Omental fat pad (tissue), 4 donors: ENCODE results near the gene CDC14A. TPM values are rescaled to one million over a fixed set of nuclear protein-coding genes. Genes with fewer than 3 reads are reported as not detected.

Source experiments
- ATAC-seq: fragments of 150-250 bp; one replicate; pipeline ENCODE4 v1.9.1; 2016; ENCODE audit warnings: mild to moderate bottlenecking, moderate library complexity; ENCODE audit not compliant: low FRiP score
- DNase-seq: peaks from one replicate; pipeline ENCODE4 v3.0.0-alpha.2; 2019; ENCODE audit warnings: low spot score
- total RNA-seq, 4 donors: library from RNA; depleted of rRNA; stranded (reverse); fragments of >200 nt; gene quantifications; one replicate each; pipeline ENCODE4 v1.1.0, GENCODE V29; 2016
- TF ChIP-seq, protein P1 (sequence below), 3 donors: fragments of 450-650 bp; IDR thresholded peaks; one replicate each; pipeline ENCODE4 v1.5.1; 2016 to 2017; ENCODE audit warnings: antibody characterized with exemption in 3 of 3, mild to moderate bottlenecking in 3 of 3, moderate library complexity in 2 of 3

Gene CDC14A
- total RNA-seq, 4 donors from 2014 or later: 9.4 to 39.9 (median 13.4) TPM

DNA sequence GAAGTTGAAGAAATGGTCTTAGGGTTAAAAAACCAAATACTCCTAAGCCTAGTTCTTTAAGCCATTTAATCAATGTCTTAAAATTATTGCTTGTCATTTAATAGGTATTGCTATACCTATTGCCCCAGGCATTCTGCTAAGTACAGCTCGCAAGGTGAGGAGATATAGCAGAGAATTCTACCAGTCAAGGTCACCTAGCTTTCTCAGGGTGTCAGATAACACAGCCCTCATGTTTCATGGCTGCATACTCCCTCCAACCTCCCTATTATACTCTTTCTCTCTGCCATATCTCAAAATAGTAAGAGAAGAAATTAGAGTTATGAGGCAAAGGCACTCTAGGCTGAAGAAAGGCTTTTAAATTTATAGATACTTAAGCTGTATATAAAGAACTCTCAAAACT, 117.3 kb downstream of the CDC14A start:
- DNase-seq (no peak), ATAC-seq (no peak)
- TF ChIP-seq, protein P1, sequence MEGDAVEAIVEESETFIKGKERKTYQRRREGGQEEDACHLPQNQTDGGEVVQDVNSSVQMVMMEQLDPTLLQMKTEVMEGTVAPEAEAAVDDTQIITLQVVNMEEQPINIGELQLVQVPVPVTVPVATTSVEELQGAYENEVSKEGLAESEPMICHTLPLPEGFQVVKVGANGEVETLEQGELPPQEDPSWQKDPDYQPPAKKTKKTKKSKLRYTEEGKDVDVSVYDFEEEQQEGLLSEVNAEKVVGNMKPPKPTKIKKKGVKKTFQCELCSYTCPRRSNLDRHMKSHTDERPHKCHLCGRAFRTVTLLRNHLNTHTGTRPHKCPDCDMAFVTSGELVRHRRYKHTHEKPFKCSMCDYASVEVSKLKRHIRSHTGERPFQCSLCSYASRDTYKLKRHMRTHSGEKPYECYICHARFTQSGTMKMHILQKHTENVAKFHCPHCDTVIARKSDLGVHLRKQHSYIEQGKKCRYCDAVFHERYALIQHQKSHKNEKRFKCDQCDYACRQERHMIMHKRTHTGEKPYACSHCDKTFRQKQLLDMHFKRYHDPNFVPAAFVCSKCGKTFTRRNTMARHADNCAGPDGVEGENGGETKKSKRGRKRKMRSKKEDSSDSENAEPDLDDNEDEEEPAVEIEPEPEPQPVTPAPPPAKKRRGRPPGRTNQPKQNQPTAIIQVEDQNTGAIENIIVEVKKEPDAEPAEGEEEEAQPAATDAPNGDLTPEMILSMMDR (IDR thresholded peaks at IDR 0.05): no peak

DNA sequence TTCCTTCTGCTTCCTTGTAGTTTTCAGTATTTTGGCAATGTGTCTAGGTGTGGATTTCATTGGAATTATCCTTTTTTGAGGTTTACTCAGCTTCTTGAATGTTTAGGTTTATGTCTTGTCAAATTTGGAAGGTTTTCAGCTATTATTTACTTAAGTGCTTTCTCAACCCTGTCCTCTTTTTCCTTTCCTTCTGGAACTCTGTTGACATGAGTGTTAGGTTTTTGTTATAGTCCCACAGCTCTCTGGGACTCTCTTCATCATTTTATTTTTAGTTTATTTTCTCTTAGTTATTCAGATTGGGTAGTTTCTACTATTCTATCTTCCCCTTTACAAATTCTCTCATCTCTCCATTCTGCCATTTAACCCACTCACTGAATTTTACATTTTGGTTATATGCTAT, 122.5 kb downstream of the CDC14A start:
- ATAC-seq (no peak), DNase-seq (no peak)
- TF ChIP-seq, protein P1 (IDR thresholded peaks at IDR 0.05): no peak

DNA sequence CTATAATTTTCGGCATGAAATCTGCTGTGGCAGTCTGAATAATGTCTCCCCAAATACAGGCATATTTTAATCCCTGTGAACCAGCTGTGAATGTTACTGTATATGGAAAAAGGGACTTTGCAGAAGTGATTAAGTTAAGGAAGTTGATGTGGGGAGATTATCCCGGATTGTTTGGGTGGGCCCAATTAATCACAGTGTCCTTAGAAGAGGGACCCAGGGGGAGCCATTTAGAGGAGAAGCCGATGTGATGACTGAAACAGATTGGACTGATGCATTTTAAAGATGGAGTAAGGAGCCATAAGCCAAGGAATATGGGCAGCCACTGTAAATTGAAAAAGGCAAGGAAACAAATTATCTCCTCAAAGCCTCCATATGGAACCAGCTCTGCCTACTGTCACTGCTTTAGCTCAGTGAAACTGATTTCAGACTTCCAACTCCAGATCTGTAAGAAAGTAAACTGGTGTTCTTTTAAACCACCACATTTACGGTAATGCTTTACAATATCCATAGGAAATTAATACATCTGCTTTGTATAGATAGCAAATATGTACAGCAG, 124.5 kb downstream of the CDC14A start:
- TF ChIP-seq, protein P1 (IDR thresholded peaks at IDR 0.05): no peak
- no peak for ATAC-seq
- no peak for DNase-seq

DNA sequence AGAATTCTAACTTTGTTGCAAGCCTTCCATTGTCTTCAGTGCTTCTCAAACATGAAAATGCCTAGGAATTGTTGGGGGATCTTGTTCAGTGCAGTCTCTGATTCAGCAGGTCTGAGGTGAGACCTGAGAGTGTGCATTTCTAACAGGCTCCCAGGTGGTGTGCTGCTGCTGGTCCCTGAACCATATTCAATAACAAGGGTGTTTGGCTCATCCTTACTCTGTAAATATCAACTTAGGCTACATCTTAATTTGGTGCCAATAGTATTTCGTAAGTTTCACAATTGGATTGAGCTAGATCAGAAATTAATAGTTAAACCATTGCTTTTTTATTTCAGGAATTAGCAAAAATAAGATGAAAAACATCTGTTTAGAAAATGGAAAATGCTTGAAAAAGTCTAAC, 126.5 kb downstream of the CDC14A start:
- TF ChIP-seq, protein P1 (IDR thresholded peaks at IDR 0.05): no peak
- ATAC-seq (no peak), DNase-seq (no peak)

DNA sequence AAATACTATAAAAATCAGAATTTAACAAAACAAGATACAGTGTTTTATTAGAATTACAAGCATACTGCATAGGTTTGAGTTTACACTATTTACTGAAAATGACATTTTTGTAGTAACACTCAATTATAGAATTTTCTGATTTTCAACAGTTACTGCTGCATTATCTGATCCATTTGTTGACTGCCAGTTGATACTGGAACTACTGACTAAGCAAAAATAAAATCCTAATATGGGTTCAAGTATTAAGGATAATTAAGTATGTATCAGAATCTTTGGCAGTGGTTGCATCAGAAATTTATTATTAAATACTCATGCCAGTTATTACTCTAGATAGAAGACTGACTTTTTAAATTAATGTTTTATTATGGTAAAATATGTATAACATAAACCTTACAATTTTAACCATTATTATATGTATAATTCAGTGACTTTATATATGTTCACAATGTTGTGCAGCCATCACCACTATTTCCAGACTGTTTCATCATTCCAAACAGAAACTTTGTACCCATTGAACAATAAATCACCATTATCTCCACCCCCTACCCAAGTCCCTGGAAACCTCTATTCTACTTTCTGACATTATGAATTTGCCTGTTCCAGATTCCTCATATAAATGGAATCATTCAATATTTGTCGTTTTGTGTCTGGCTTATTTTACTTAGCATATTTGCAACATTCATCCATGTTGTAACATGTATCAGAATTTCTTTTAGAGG, 127.5 kb downstream of the CDC14A start:
- DNase-seq: no peak
- TF ChIP-seq, protein P1 (IDR thresholded peaks at IDR 0.05): no peak
- ATAC-seq: no peak

DNA sequence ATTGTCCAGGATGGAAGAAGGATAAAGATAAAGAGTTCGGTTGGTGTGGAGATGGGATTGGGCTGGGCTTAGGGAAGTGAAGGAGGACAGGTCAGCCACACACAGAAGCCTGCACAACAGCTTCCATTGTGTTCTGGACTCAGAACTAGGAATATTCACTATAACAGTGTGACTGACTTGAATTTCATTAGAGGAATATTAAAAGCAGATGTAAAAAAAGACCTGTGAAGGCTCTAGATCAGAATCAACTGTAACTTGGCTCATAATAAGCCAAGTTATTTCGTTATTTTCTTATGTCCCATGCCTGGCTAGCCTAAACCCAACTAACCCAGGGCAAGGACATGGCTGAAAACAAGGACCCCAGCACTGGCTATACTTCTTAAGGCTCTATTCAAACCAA, 129.0 kb downstream of the CDC14A start:
- TF ChIP-seq, protein P1 (IDR thresholded peaks at IDR 0.05): no peak
- DNase-seq (no peak), ATAC-seq (no peak)

DNA sequence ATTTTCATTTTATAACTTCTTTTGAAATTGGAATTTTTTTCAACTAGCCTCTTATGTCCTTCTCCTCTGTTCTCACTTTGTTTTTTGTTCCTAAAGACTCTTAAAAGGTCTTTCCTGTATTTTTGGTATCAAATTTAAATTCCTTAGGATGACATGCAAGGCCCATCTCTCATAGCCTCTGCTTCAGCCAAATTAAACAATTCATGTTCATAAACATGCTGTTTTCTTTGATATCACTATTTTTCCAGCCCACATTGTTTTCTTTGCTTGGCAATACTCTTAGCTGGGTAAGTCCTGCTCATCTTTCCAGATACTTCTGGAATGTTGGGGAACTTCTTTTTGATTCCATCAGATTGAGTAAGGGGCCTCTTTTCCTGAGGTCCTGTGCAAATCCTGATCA, 129.9 kb downstream of the CDC14A start:
- TF ChIP-seq, protein P1 (IDR thresholded peaks at IDR 0.05): no peak
- no peak for ATAC-seq
- DNase-seq: no peak
